ENCODE measurements around the gene ENDOU.
A peak's percentile ranks its signal among the peaks of the same experiment; 100 is the strongest.

Gene ENDOU, protein sequence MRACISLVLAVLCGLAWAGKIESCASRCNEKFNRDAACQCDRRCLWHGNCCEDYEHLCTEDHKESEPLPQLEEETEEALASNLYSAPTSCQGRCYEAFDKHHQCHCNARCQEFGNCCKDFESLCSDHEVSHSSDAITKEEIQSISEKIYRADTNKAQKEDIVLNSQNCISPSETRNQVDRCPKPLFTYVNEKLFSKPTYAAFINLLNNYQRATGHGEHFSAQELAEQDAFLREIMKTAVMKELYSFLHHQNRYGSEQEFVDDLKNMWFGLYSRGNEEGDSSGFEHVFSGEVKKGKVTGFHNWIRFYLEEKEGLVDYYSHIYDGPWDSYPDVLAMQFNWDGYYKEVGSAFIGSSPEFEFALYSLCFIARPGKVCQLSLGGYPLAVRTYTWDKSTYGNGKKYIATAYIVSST

DNA sequence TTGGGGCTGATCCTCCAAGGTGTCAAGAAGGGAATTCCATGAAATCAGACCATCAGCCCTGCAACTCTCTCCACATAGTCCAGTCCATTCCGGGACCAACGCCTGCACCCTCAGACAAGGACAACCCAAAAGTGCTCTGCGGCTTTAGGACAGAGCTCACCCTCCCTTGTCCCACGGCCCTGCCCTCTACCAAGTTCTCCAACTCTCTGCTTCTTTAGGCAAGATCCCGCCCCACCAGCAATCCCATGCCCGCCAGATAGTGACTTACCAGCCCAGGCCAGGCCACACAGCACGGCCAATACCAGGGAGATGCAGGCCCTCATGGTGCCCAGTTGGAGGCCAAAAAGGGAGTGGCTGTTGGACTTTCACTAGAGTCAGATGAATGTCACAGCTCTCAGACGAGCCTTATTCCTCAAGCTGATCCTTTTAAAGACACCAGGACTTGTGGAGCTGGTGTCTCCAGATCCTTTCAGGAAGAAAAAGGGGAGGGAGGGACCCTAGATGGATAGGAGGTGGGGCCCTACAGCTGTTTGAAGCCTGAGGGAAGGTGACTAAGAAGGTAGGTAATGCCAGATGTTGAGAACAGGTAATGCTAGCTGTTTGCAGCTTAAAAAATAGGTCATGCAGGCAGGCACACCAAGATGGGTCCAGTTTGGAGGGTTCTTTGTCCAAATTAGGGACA, at the start of gene ENDOU:
TSS of gene ENDOU (minus strand) at position 400 of the 682 bp plus-strand sequence. CDS start at position 323, 77 bp downstream.
- no peak for DNase-seq

DNA sequence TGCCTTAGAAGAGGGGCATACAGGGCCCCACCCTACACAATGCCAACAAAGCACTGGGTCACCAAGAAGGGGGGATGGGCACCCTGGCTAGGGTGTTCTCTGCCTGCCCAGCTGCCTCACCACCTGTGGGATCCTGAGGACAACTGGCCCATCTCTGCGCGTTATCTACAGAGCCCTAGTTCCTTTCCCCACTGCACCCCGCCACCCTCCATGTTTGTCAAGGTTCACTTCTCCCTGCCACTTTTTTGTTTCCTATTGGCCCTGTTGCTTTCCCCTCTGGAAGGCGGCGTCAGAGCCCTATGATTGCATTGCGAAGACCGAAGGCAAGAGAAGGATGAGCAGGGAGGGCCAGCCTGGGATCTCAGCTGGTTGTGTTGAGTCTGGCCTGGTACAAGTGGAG, 49.4 kb upstream of the ENDOU start:
- DNase-seq = peak; percentile 46

DNA sequence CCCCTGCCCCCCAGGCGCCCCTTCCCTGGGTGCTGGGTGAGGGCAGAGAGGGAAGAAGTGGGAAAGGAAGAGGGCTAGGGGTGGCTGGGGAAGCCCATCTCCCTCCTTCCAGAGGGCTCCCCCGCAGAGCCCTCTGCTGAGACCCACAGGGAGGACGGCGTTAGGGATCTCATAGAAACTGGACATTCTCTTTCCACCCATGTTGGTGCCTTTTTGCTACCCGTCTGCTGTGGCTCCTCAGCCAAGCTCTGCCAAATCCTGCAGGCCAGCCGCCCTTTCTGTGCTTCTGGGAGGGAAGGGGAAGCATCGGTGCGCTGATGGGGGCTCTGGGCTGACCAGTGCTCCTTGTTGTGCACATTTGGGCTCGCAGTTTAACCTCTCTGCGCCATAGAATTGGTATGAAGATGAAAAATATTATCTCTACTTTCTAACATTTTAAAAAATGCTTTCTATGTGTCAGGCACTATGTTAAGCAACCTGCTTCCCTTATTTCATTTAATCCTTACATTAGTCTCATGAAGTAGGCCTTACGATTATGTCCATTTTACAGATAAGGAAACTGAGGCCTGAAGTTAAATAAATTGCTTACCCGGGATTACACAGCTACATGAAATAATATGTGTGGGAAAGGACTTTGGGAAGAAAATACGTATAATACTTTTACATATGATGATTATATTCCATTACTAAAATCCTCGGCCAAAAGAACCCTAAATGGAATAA, 48.7 kb upstream of the ENDOU start:
- DNase-seq = peak; percentile 32

DNA sequence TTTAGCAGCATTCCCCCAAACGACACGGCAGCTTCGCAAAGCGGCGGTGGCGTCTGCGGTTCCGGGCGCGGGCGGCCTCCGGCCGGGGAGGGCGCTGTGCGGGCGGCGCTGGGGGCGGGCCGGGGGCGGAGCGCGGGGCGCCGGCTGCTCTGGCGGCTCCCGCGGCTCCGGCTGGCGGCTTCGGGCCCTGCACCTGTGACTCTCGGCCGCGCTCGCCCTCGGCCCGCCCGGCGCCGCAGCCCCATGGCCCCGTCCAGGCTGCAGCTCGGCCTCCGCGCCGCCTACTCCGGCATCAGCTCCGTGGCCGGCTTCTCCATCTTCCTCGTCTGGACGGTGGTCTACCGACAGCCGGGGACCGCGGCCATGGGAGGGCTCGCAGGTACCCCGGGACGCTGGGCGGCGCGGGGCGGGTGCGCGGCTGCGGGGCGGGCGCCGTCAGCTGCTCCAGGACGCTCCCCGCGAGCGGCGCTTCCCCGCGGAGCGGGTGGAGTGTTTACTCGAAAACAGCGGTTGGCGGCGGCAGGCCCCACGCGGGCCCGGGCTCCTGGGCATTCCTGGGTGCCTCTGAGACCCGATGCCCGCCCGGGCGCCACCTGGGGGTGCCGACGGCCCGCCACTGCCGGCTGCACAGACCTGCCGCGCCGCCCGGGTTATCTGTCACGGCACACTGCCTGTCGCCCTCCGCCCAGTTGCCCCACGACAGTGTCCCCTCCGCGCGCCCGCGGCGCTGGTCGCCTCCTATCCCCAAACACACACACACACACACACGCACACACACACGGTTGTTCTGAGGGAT, 48.0 kb upstream of the ENDOU start, which contains the start of gene SLC48A1:
TSS of gene SLC48A1 (plus strand) at position 177 of the 796 bp plus-strand sequence. CDS start at position 244, 67 bp downstream.
- DNase-seq = peak; percentile 70

DNA sequence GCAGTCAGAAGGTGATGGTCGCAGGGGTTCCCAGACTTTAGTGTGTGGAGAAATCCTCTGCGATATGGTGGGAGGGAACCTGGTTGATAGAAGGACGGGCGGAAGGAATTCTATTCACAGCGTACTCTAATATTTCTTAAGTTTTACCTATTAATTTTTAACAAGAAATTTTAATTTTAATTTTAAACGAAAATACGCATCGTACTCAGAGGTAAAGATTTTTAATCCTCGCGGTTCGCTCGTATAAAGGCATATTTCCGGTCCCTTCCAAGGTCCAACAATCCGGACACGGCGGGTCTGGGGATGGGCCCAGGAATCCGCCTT, 47.4 kb upstream of the ENDOU start:
- DNase-seq = no peak

DNA sequence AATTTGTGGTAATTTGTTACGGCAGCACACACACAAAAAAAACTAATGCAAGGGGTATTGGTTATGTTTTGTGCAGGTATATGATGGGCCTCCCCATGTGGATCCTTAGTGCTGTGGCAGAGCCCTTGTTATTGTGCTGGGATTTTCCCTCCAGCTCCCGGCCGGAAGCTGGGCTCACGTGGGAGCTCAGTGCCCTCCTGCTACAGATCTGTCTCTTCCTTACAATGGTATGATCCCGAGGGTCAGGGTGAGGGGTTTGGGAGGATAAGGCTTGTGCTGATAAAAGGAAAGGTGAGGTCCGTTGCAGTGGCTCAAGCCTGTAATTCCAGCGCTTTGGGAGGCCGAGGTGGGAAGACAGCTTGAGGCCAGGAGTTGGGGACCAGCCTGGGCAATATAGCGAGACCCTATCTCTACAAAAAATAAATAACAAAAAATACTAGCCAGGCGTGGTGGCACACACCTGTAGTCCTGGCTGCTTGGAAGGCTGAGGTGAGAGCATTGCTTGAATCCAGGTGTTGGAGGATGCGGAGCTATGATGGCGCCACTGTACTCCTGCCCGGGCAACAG, 46.9 kb upstream of the ENDOU start:
- DNase-seq = no peak

DNA sequence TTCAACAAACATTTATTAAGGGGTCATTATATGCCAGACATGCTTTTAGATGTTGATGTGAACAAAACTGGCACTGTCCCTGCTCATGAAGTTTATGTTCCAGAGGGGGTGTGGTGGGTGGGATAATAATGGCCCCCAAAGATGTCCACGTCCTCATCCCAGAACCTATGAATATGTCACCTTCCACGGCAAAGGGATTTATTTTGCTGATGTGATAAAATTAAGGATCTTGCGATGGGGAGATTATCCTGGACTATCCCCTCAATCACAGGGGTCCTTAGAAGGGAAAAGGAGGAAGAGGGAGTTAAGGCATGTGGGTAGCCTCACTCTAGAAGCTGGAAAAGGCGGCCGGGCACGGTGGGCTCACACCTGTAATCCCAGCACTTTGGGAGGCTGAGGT, 46.0 kb upstream of the ENDOU start:
- no peak for DNase-seq

DNA sequence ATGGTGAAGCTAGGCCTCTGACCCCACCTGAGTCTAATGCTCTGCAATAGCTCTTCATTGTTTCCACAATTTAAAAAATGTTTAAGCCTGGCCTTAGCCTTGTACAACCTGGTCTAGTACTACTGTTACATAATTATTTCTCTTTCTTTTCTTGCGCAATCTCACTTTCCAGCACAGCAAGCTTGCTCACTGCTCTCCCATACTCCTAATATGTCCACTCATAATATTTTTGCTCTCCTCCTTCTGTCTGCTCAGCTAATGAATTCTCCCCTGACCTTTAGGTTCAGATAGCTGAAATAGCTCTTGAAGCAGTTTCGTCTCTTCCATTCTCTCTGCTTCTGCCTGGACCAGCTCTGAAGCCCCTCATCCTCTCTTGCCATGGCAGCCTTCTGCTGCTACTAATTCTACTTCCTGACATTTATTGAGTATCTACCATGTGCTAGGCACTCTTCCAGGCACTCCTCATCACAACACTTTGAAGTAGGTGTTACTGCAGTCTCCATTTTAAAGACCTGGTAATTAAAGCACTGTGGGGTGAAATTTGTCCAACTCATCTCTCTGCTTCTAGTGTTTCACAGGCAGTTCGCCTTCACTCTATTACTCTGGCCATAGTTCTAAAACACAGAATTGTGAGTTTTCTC, 44.9 kb upstream of the ENDOU start:
- DNase-seq = no peak

DNA sequence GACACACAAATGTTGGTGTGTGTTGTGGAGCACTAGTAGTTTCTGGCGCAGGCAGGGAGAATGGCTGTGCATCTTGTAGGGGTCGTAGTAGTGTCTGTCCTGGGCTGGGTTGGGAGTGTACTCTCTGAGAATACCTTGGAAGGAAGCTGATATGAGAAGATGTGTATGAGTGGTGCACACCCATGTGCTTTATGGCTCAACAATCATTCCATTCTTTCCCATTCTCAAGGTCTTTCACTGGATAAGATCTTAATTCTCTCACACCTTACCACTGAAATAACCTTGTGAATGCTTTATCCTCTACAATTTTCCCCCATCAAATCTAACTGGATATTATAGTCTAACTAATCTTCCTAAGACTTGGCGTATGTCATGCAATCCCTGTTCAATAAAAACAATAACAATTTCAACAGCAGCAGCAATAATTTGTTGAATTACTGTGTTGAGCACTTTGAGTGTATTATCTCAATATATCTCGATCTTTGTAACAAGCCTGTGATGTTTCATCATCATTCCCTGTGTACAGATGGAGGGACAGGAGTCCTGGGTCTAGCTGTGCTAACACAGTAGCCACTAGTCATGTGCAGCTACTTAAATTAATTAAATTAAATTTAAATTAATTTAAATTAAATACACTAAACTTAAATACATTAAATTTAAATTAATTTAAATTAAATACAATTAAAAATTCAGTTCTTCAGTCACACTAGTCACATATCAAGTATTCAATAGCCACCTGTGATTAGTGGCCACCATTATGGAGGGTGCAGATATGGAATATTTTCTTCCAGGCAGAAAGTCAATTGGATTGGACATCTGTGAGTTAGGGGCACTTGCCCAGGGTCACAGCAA, 44.2 kb upstream of the ENDOU start:
- DNase-seq = no peak

DNA sequence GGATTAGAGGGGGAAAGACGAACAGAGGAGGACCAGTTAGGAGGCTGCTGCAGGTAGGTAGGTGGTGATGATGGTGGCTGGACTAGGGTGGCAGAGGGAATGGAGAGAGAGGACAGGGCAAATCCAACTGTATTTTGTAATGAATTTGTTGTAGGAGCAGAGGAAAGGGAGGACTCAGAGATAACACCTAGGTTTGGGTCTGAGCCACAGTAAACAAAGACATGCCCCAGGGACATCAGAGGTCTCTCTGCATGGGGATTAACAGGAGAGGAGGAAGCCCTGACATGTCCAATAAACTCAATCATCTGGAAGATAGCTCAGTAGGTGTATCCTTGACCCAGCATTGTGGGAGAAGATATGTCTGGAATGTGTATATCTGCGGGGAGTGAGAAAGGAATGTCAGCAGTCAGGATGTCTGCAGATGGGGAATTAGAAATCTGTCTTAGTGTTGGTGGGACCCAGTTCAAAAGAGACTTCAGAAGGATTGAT, 43.1 kb upstream of the ENDOU start:
- DNase-seq = no peak

DNA sequence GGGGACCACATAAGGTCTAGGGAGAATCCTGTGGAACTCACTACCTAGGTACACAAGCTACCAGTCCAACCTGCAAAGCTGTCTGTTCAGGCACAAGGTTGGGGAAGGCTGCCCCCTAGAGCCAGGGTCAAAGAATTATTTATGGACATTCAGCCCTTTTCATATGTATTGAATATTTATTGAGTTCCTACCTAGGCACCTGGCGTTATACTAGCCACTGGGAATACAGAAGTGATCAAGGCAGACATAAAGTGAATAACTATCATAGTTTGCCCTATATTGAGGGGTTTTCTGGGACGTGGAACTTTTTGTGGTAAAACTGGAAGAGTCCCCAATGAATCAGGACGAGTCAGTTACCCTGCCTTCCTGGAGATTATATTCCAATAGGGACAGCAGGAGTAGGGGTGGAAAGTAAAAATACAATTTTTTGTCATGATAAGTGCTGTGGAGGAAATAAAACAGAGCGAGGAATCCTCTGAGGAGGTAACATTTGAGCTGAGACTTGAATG, 42.0 kb upstream of the ENDOU start:
- peak; percentile 82 for DNase-seq

DNA sequence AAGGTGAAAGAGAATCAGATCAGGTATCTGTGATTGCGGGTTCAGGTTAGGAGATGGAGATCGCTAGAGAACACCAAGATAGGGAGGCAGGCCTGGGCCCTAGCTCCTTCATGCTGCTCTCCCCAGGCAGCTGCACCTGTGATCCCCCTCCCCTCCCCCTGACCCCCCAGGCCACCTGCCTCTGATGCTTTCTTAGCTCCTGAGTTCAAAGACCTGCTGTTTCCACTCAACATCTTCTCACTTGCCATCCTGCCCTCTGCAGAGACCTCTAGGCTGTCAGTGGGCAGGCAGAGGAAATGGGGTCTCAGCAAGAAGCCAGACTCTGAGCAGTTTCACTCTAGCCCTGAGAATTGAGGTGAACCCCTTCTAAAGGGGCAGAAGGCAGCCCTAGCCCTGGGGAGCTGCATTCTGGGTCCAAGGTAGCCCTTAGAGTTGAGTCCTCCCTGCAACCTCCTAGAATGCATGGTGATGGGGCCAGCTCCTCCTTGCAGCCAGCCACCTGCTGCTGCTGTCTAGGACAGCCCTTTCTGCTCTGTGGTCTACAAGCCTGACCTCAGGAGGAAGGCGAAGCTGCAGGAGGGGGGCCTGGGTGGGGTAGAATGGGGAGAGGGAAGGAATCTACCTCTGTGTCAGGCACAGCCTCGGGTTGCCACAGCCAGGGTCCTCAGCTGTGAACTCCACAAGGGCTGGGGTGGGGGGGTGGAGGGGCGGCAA, 41.4 kb upstream of the ENDOU start:
- no peak for DNase-seq

DNA sequence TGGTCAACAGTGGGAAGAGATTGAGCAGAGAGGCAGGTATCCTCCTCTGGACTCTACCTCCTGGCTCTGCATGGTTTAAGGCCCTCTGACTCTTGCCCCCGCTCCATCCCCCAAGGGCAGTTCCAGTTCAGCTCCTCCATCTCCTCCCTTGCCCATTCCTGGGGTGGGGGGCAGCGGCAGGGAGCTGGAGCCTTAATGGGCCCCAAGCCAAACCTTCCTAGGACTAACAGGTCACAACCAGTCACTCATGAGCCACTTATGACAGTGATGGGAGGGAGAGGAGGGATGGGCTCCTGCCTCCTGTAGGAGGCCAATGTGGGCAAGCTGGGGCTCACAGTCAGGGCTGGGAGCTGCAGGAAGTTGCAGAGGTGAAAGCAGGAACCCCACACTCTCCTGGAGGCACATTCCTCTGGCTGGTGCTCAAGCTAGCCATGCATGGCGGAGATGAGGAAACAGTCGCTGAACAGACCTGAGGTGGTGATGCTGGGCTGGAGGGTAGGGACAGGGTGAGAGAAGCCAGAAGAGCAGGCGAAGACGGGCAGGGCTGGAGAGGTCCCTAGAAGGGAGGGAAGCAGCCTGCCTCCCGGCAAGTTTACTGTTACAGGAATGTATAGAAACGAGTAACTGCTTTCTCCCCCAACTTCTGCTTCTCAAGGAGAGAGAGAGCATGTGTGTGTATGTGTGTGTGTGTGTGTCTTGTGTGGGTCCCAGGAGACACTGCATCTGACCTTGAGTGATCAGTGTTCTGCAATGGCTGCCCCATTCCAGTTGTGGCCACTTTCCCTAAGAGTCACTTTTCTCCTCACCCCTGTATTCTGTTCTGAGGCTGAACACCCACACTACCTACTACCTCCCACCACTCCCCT, 38.4 kb upstream of the ENDOU start:
- no peak for DNase-seq

DNA sequence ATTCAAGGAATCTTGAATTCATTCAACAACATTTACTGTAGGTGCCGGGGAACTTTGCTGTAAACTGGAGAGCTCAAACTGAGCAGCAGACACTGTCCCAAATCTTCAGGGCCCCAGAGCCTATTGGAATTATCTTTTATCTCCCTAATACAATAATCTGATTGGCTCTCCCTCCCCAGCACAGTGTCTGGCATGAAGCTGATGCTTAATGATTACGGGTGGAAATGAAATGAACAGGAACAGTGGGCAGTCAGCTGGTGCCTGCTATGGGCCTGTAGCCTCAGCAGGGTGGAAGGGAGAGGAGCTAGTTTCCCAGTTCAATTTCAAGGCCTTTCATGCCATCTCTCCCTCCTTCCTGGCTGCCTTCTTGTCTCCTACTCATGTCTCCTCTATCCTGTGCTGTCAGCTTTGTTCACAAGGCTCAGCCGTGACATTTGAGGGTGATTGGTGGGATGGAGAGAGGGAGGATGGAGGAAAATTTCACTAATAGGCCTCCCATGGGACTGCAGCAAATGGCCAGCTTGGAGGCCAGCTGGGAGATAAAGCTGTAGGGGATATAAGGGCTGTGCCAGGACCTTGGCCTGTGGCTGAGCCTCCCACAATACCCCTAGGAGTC, 37.7 kb upstream of the ENDOU start:
- peak; percentile 27 for DNase-seq

DNA sequence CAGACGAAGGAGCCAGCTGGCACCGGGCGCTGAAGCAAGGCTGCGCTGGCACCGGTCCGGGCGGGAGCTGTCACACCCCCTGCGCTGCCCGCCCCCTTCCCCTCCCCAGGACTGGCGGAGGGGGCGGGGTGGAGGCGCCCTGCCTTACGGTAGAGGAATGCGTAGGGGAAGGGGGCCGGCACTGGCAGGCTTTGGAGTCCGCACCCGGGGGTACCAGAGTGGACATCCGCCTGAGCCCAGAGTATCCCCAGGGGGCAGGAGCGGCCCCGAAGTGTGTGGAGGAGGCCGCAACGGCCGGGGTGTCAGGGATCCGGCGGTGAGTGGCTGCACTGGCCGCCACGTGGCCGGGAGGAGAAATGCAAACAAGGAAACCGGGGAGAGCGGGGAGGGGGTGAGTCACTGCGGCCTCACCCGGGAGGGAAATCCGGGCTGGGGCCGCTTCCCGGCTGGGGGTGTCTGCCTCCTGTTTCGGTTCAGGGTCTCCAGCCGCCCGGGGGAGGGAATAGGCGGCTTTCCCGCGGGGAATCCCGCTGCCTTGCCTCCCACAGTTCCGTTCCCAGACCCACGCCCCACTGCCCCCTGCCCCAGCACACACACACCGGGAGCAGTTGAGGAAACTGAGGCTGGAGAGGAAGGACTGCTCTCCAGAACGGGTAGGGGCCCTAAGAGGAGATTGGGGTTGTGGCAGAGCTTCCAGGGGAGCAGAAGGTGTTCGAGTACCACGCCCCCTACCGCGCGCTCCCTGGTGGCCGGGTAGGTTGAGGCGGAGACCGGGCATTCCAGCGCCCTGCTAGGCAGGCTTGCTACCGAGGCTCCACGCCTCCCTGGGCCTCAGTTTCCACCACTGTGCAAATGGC, 33.8 kb upstream of the ENDOU start, which contains the start of gene RAPGEF3:
TSS of gene RAPGEF3 (minus strand) at position 47 of the 857 bp plus-strand sequence. CDS start 324 bp downstream, outside the sequence.
- DNase-seq = peak; percentile 77

DNA sequence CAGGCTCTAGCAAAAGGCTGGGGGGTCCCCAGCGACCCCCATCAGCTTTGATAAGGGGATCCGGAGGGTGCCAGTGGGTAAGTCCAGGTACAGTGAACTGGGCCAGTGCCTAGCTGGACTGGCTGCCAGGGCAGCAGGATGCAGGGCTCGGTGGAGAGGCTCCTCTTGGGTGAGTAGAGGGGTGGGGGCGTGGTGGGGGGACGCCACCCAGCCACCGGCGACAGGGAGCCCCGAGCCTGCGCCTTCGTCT, 33.2 kb upstream of the ENDOU start:
- no peak for DNase-seq

DNA sequence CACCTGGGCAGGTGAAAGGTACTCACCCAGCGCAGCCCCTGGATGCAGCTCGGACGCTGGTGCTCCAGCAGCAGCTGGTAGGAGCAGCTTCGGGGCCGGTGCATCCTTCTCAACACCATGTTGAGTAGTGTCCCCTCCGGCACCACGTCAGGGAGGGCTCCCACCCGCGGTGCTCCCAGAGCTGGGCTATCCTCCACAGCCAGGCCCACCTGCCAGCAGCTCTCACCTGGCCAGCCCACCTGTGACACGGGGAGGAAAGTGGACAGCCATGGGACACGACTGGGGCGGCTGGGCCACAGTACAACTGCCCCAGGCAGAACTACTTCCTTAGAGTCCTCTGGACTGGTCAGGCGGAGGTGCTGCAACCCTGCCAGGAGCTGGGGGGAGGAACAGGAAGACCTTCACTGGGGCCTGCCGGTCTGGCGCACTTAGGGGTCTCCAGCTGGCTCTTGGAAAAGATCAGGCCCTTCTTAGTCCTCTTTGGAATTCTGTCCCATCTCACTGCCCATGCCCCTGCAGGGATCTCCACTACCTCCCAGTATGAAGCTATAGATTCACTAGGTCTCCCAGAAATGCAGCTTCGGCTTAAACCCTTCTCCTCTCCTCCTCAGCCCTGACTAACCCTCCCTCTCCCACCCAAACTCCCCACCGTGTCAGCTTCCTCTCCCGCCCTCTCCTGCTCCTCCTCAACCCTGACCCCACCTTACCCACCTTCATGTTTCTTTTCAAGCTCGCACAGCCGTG, 32.7 kb upstream of the ENDOU start:
- no peak for DNase-seq

All from hematopoietic multipotent progenitor cell treated with erythropoietin and hydrocortisone succinate and interleukin-3 and kit ligand, for 8 days (in vitro differentiated cells).